Suprapubic skin (tissue), 4 donors: Measurements from ENCODE around the gene DAAM2. TPM values are rescaled to one million over a fixed set of nuclear protein-coding genes. Genes with fewer than 3 reads are reported as not detected.
A peak's percentile ranks its signal among the peaks of the same experiment; 100 is the strongest.

ENCODE experiments used
- DNase-seq, 2 donors: peaks; one replicate each; pipeline ENCODE4 v3.0.0-alpha.2; 2019; ENCODE audit warnings: low spot score in 2 of 2
- H3K27ac ChIP-seq: fragments of 200-600 bp; sonication (generic); one replicate; pipeline ENCODE4 v1.5.1; 2019
- H3K27me3 ChIP-seq: fragments of 200-600 bp; sonication (generic); one replicate; pipeline ENCODE4 v1.5.1; 2019
- H3K36me3 ChIP-seq: fragments of 200-600 bp; sonication (generic); one replicate; pipeline ENCODE4 v1.5.1; 2019
- H3K4me1 ChIP-seq: fragments of 200-600 bp; sonication (generic); one replicate; pipeline ENCODE4 v1.5.1; 2019
- H3K4me3 ChIP-seq: fragments of 200-600 bp; sonication (generic); one replicate; pipeline ENCODE4 v1.5.1; 2019; ENCODE audit warnings: mild to moderate bottlenecking
- H3K9me3 ChIP-seq: fragments of 200-600 bp; sonication (generic); one replicate; pipeline ENCODE4 v1.5.1; 2019
- EP300 ChIP-seq: sonication (generic); formaldehyde crosslinking; IDR thresholded peaks from one replicate; pipeline ENCODE4 v1.6.1; 2017; ENCODE audit warnings: antibody characterized with exemption
- POLR2A ChIP-seq, 2 donors: fragments of 450-650 bp; IDR thresholded peaks; one replicate each; pipeline ENCODE4 v1.6.1; 2017; ENCODE audit warnings: antibody characterized with exemption in 2 of 2, mild to moderate bottlenecking in 2 of 2, moderate library complexity in 2 of 2
- POLR2AphosphoS5 ChIP-seq, 3 donors: sonication (generic); formaldehyde crosslinking; IDR thresholded peaks; one replicate each; pipeline ENCODE4 v1.6.1; 2017; ENCODE audit warnings: antibody characterized with exemption in 3 of 3
- WGBS: methylation state at CpG from one replicate; pipeline ENCODE4 v1.1.5; 2018; 5-methylcytosine and 5-hydroxymethylcytosine counted together
- total RNA-seq, 4 donors: library from RNA; depleted of rRNA; stranded (reverse); fragments of >200 nt; gene quantifications; one replicate each; pipeline ENCODE4 v1.1.0, GENCODE V29; 2016
- TF ChIP-seq, protein P1 (sequence below), 2 donors: fragments of 200-600 bp in 1 of 2; fragments of 450-650 bp in 1 of 2; sonication (generic) in 1 of 2; IDR thresholded peaks; one replicate each; pipeline ENCODE4 v1.5.1; 2016 to 2019; ENCODE audit warnings: antibody characterized with exemption in 2 of 2, mild to moderate bottlenecking in 1 of 2, moderate library complexity in 1 of 2

DAAM2 gene
- total RNA-seq, 4 donors from 2014 or later: 4.7 to 17.6 (median 9.9) TPM

DNA sequence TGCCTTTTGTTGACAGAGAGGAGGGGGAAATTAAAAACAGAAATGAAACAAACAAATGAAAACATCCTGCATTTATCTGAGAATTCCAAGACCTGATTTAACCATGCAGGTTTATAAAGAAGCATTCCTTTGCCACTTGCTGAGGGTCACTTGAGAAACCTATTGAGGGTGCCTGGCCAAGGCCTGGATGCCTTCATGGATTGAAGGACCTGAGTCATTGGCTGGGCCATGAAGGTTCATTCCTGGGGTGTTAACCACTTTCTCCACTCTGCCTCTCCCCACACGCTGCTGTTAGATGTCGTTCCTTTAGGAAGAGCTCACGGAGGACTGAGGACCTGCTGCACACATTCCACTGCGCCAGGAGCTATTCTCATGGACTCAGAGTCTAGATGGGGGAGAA lies 49.7 kb downstream of the DAAM2 start:
- DNase-seq: no peak
- WGBS: 93% methylated on average over 4 of the region's 4 CpGs

DNA sequence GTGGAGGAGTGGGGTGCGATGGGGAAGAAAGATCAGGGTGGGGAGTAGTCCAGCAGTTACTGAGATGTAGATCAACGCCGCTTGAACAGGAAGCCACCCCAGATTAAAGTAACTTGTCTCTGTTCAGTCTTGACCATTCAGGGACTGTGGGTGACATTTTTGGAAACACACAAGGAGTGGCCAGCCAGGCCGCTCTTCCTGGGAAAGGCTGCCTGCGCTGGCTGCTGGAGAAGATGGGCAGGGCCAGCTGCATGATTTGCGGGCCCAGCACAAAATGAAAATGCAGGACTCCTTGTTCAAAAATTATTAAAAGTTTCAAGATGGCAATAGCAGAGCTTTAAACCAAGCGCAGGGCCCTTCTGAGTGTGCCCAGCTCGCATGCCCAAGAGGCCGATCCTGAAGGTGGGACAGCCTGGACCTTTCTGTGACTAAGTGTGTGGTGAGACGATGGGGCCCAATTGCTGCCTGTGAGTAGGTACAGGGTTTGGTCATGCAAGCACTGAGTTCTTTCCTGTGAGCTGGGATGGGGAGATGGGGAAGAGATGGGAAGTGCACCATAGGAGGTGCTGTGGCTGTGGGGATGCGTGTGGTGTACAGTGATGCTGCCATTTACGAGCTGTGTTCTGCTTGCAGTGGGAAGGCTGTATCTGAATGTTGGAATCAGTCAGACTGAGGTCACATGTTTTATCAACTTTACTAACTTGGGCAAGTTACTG lies 51.3 kb downstream of the DAAM2 start:
- Histone ChIP-seq H3K4me1 (no peaks in the 10 kb centered on the region), H3K9me3 (no peaks in the 10 kb centered on the region), H3K27ac (no peak overlapping the region), H3K27me3 (no peaks in the 10 kb centered on the region), H3K36me3 (no peaks in the 10 kb centered on the region), H3K4me3 (no peak overlapping the region)
- WGBS: 80% methylated on average over 12 of the region's 12 CpGs
- no peak for DNase-seq
- TF ChIP-seq EP300: no peak
- no peak for TF ChIP-seq POLR2AphosphoS5 (IDR thresholded peaks at IDR 0.05)
- no peak for TF ChIP-seq POLR2A (IDR thresholded peaks at IDR 0.05)
- TF ChIP-seq, protein P1, sequence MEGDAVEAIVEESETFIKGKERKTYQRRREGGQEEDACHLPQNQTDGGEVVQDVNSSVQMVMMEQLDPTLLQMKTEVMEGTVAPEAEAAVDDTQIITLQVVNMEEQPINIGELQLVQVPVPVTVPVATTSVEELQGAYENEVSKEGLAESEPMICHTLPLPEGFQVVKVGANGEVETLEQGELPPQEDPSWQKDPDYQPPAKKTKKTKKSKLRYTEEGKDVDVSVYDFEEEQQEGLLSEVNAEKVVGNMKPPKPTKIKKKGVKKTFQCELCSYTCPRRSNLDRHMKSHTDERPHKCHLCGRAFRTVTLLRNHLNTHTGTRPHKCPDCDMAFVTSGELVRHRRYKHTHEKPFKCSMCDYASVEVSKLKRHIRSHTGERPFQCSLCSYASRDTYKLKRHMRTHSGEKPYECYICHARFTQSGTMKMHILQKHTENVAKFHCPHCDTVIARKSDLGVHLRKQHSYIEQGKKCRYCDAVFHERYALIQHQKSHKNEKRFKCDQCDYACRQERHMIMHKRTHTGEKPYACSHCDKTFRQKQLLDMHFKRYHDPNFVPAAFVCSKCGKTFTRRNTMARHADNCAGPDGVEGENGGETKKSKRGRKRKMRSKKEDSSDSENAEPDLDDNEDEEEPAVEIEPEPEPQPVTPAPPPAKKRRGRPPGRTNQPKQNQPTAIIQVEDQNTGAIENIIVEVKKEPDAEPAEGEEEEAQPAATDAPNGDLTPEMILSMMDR (IDR thresholded peaks at IDR 0.05): no peak

More for the DNA sequence above, 49.7 kb downstream of the DAAM2 start:
- Histone ChIP-seq H3K36me3 (no peaks in the 10 kb centered on the region), H3K27me3 (no peaks in the 10 kb centered on the region), H3K4me3 (no peak overlapping the region), H3K9me3 (no peaks in the 10 kb centered on the region), H3K4me1 (peaks cover under 1% of the 10 kb centered on the region), H3K27ac (no peak overlapping the region)
- TF ChIP-seq POLR2AphosphoS5 (IDR thresholded peaks at IDR 0.05): no peak
- TF ChIP-seq EP300: no peak
- TF ChIP-seq, protein P1 (IDR thresholded peaks at IDR 0.05): no peak
- TF ChIP-seq POLR2A (IDR thresholded peaks at IDR 0.05): no peak

DNA sequence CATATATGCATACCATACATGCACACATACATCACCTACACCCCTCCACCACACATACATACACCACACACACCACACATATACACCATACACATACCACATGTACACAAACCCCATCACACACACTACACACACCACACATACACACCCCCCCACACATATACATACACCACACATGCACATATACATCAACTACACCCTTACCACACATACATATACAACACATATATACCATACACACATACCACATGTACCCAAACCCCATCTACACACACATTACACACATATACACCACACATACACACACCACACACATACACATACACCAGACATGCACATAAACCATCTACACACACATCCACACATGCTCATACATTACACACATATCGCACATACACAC lies 52.7 kb downstream of the DAAM2 start:
- Histone ChIP-seq H3K4me1 (no peaks in the 10 kb centered on the region), H3K4me3 (no peak overlapping the region), H3K27ac (no peak overlapping the region), H3K27me3 (no peaks in the 10 kb centered on the region), H3K9me3 (no peaks in the 10 kb centered on the region), H3K36me3 (no peaks in the 10 kb centered on the region)
- WGBS: 100% methylated on average over 1 of the region's 1 CpG
- TF ChIP-seq EP300 (no peak), POLR2AphosphoS5 (IDR thresholded peaks at IDR 0.05) (no peak), POLR2A (IDR thresholded peaks at IDR 0.05) (no peak)
- TF ChIP-seq, protein P1 (IDR thresholded peaks at IDR 0.05): no peak
- no peak for DNase-seq

DNA sequence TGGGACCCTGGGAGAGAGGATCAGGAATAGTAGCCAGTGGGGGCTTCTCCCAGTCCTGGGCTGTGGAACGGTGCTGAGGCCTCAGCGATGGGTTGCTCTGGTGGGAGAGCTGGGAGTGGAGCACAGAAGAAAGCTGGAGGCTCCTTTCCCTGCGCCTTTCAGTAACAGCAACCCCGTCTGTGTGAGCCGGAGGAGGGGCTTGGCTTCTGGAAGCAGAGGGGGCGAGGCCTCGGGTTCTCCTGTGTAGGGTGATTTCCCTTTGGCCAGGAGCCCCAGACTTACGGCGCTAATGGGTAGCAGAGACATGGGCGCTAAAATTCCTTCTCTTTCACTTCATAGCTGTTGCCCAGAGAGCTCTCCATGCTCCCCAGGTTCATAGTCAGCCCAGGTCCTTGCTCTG lies 55.0 kb downstream of the DAAM2 start:
- whole genome bisulfite sequencing: 40% methylated on average over 9 of the region's 10 CpGs
- TF ChIP-seq, protein P1 (IDR thresholded peaks at IDR 0.05): no peak
- no peak for TF ChIP-seq EP300
- no peak for TF ChIP-seq POLR2A (IDR thresholded peaks at IDR 0.05)
- no peak for TF ChIP-seq POLR2AphosphoS5 (IDR thresholded peaks at IDR 0.05)
- Histone ChIP-seq H3K27ac (peak overlapping the region; percentile 21), H3K4me3 (no peak overlapping the region), H3K9me3 (no peaks in the 10 kb centered on the region), H3K27me3 (no peaks in the 10 kb centered on the region), H3K36me3 (no peaks in the 10 kb centered on the region), H3K4me1 (no peaks in the 10 kb centered on the region)
- no peak for DNase-seq

DNA sequence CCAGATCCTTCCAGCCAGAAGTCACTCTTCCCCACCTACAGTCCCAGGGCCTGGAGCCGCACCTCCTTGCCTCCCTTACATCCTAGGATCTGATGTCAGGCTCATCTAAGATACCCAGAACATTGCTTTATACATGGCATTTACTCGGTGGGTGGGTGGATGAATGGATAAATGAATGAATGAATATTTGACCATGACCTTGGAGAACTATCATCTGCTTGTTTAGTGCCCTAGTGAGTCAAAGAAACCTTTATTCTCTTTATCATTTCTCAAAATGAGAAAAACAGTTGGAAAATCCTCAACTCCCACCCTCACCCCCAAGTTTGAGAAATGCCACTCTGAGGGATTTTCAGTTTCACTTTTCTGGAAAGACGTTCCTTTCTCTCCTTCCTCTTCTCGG lies 56.0 kb downstream of the DAAM2 start:
- H3K27me3 ChIP-seq: no peaks in the 10 kb centered on the region
- TF ChIP-seq, protein P1 (IDR thresholded peaks at IDR 0.05): no peak
- no peak for TF ChIP-seq POLR2AphosphoS5 (IDR thresholded peaks at IDR 0.05)
- no peak for TF ChIP-seq POLR2A (IDR thresholded peaks at IDR 0.05)
- TF ChIP-seq EP300: no peak
- peak overlapping the region; percentile 21 for H3K27ac ChIP-seq
- no peak overlapping the region for H3K4me3 ChIP-seq
- no peaks in the 10 kb centered on the region for H3K36me3 ChIP-seq
- WGBS: 76% methylated on average over 4 of the region's 4 CpGs
- no peaks in the 10 kb centered on the region for H3K4me1 ChIP-seq
- no peak for DNase-seq
- no peaks in the 10 kb centered on the region for H3K9me3 ChIP-seq
